Peyer's patch (tissue), 4 donors: ENCODE measurements around the gene PACRG. TPM values are rescaled to one million over a fixed set of nuclear protein-coding genes. Genes with fewer than 3 reads are reported as not detected.

Experiments used
- DNase-seq, 3 donors: peaks; one replicate each; pipeline ENCODE4 v3.0.0-alpha.2; 2017 to 2019
- H3K27ac ChIP-seq, 4 donors: fragments of 200-600 bp; sonication (generic); one replicate each; pipeline ENCODE4 v1.5.1; 2016 to 2019
- H3K27me3 ChIP-seq, 2 donors: fragments of 200-600 bp; sonication (generic); one replicate each; pipeline ENCODE4 v1.5.1; 2019
- H3K36me3 ChIP-seq, 3 donors: fragments of 200-600 bp; sonication (generic); one replicate each; pipeline ENCODE4 v1.5.1; 2016 to 2019
- H3K4me1 ChIP-seq, 4 donors: fragments of 200-600 bp; sonication (generic); one replicate each; pipeline ENCODE4 v1.5.1; 2016 to 2019
- H3K4me3 ChIP-seq, 4 donors: fragments of 200-600 bp; sonication (generic); 1 replicate in 3 of 4; 2 replicates in 1 of 4; pipeline ENCODE4 v1.5.1; 2016 to 2019; ENCODE audit warnings: mild to moderate bottlenecking in 1 of 4
- H3K9me3 ChIP-seq, 4 donors: fragments of 200-600 bp; sonication (generic); one replicate each; pipeline ENCODE4 v1.5.1; 2016 to 2019; ENCODE audit warnings: mild to moderate bottlenecking in 1 of 4
- POLR2A ChIP-seq, 2 donors: fragments of 450-650 bp; IDR thresholded peaks; one replicate each; pipeline ENCODE4 v1.5.1; 2017; ENCODE audit warnings: antibody characterized with exemption in 2 of 2, mild to moderate bottlenecking in 2 of 2, moderate library complexity in 2 of 2
- total RNA-seq, 4 donors: library from RNA; depleted of rRNA; stranded (reverse); fragments of >200 nt; gene quantifications; one replicate each; pipeline ENCODE4 v1.1.0, GENCODE V29; 2016
- TF ChIP-seq, protein P1 (sequence below), 6 experiments: fragments of 450-650 bp in 4 of 6; fragments of 200-600 bp in 2 of 6; sonication (generic) in 1 of 6; IDR thresholded peaks; one replicate each; pipeline ENCODE4 v1.5.1; 2017 to 2019; ENCODE audit warnings: antibody characterized with exemption in 6 of 6, mild to moderate bottlenecking in 3 of 6, moderate library complexity in 1 of 6

The PACRG gene
- total RNA-seq, 4 donors from 2014 or later: 0.76 to 2.5 TPM; not detected in 2

DNA sequence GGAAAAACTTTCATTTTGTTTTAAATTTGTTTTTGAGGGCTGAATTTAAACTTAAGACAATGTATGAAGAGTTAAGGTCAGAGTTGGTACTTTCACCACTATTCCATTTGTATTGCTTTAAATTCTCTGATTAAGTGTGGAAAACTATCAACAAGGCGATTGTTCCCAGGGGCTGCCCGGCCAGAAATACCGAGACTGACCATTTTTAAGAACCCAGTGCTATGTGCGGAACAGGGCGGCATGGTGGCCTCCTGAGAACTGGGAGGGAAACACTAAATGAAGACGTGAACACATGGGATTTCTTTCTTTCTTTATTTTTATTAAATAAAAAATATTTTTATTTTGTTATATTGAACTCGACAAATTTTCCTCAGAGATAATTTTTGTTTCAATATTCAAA is 465.6 kb downstream of the PACRG start:
- no peaks in the 10 kb centered on the region for H3K36me3 ChIP-seq
- no peak for TF ChIP-seq POLR2A (IDR thresholded peaks at IDR 0.05)
- TF ChIP-seq, protein P1, sequence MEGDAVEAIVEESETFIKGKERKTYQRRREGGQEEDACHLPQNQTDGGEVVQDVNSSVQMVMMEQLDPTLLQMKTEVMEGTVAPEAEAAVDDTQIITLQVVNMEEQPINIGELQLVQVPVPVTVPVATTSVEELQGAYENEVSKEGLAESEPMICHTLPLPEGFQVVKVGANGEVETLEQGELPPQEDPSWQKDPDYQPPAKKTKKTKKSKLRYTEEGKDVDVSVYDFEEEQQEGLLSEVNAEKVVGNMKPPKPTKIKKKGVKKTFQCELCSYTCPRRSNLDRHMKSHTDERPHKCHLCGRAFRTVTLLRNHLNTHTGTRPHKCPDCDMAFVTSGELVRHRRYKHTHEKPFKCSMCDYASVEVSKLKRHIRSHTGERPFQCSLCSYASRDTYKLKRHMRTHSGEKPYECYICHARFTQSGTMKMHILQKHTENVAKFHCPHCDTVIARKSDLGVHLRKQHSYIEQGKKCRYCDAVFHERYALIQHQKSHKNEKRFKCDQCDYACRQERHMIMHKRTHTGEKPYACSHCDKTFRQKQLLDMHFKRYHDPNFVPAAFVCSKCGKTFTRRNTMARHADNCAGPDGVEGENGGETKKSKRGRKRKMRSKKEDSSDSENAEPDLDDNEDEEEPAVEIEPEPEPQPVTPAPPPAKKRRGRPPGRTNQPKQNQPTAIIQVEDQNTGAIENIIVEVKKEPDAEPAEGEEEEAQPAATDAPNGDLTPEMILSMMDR (IDR thresholded peaks at IDR 0.05): no peak
- DNase-seq: no peak
- no peaks in the 10 kb centered on the region for H3K27me3 ChIP-seq
- no peaks in the 10 kb centered on the region for H3K4me1 ChIP-seq
- H3K27ac ChIP-seq: no peak overlapping the region
- H3K4me3 ChIP-seq: no peak overlapping the region
- H3K9me3 ChIP-seq: no peaks in the 10 kb centered on the region

GRCh38 chr6:163195721-163196691 is 468.2 kb downstream of the PACRG start:
- H3K4me1 ChIP-seq: no peaks in the 10 kb centered on the region
- no peaks in the 10 kb centered on the region for H3K36me3 ChIP-seq
- no peaks in the 10 kb centered on the region for H3K27me3 ChIP-seq
- DNase-seq: no peak
- no peak overlapping the region for H3K4me3 ChIP-seq
- peaks cover 0 to 2% (median 0%) of the 10 kb centered on the region in 4 donors for H3K9me3 ChIP-seq
- no peak for TF ChIP-seq POLR2A (IDR thresholded peaks at IDR 0.05)
- no peak overlapping the region for H3K27ac ChIP-seq

DNA sequence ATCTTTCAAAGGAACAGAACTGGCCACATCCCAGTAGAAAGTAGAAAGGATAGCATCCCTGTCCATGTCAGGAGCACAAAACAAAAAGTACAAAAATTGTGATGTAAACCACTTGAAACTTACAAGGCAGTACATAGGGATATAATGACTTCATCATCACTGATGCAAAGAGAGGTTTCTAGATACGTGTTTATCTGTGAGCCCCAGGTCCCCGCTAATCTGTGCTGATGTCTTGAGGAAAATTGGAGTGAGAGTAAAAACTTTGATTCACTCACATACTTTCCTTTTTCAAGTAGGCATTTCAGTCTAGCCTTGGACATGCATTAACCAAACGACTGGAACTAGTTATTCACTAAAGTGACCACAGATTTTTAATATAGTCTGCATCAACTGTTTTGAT is 470.1 kb downstream of the PACRG start:
- Histone ChIP-seq H3K4me1 (no peaks in the 10 kb centered on the region), H3K36me3 (no peaks in the 10 kb centered on the region), H3K9me3 (peaks cover 0 to 2% (median 0%) of the 10 kb centered on the region in 4 donors), H3K27me3 (no peaks in the 10 kb centered on the region), H3K4me3 (no peak overlapping the region), H3K27ac (no peak overlapping the region)
- TF ChIP-seq, protein P1 (IDR thresholded peaks at IDR 0.05): no peak
- TF ChIP-seq POLR2A (IDR thresholded peaks at IDR 0.05): no peak
- DNase-seq: no peak

- Histone ChIP-seq H3K4me3 (no peak overlapping the region), H3K27ac (no peak overlapping the region), H3K27me3 (no peaks in the 10 kb centered on the region), H3K4me1 (no peaks in the 10 kb centered on the region), H3K36me3 (no peaks in the 10 kb centered on the region), H3K9me3 (peaks cover 0 to 2% (median 0%) of the 10 kb centered on the region in 4 donors)
- DNase-seq: no peak
- TF ChIP-seq, protein P1 (IDR thresholded peaks at IDR 0.05): no peak
- TF ChIP-seq POLR2A (IDR thresholded peaks at IDR 0.05): no peak
These were observed 470.6 kb downstream of the PACRG start for GRCh38 chr6:163198396-163198795.

GRCh38 chr6:163199371-163199770 is 471.6 kb downstream of the PACRG start:
- Histone ChIP-seq H3K4me3 (no peak overlapping the region), H3K27ac (no peak overlapping the region), H3K36me3 (no peaks in the 10 kb centered on the region), H3K27me3 (no peaks in the 10 kb centered on the region), H3K4me1 (no peaks in the 10 kb centered on the region), H3K9me3 (peaks cover 0 to 2% (median 0%) of the 10 kb centered on the region in 4 donors)
- no peak for DNase-seq
- no peak for TF ChIP-seq POLR2A (IDR thresholded peaks at IDR 0.05)
- TF ChIP-seq, protein P1 (IDR thresholded peaks at IDR 0.05): no peak

GRCh38 chr6:163200289-163200688 is 472.5 kb downstream of the PACRG start:
- peaks cover 0 to 2% (median 0%) of the 10 kb centered on the region in 4 donors for H3K9me3 ChIP-seq
- H3K4me1 ChIP-seq: no peaks in the 10 kb centered on the region
- DNase-seq: no peak
- H3K27me3 ChIP-seq: no peaks in the 10 kb centered on the region
- no peaks in the 10 kb centered on the region for H3K36me3 ChIP-seq
- H3K4me3 ChIP-seq: no peak overlapping the region
- TF ChIP-seq, protein P1 (IDR thresholded peaks at IDR 0.05): no peak
- TF ChIP-seq POLR2A (IDR thresholded peaks at IDR 0.05): no peak
- no peak overlapping the region for H3K27ac ChIP-seq
